ENCODE data around the gene EFHC1.
A peak's percentile ranks its signal among the peaks of the same experiment; 100 is the strongest.

EFHC1 gene

GRCh38 chr6:52510213-52510562, 90.0 kb downstream of the EFHC1 start:
- no peaks in the 10 kb centered on the region for H3K27me3 Mint-ChIP-seq
- H3K4me1 Mint-ChIP-seq (ENCODE audit: low read depth): no peaks in the 10 kb centered on the region
- no peak overlapping the region for H3K27ac Mint-ChIP-seq
- no peak overlapping the region for H3K4me3 Mint-ChIP-seq
- H3K36me3 Mint-ChIP-seq: peaks cover 16% of the 10 kb centered on the region
- no peaks in the 10 kb centered on the region for H3K9me3 Mint-ChIP-seq (ENCODE audit: low read depth)

GRCh38 chr6:52511163-52511562, 91.0 kb downstream of the EFHC1 start:
- H3K36me3 Mint-ChIP-seq: peaks cover 16% of the 10 kb centered on the region
- H3K27ac Mint-ChIP-seq: no peak overlapping the region
- H3K9me3 Mint-ChIP-seq (ENCODE audit: low read depth): no peaks in the 10 kb centered on the region

GRCh38 chr6:52511572-52512151, 91.5 kb downstream of the EFHC1 start:
- Mint-ChIP-seq H3K27me3 (no peaks in the 10 kb centered on the region), H3K27ac (no peak overlapping the region), H3K36me3 (peaks cover 16% of the 10 kb centered on the region), H3K9me3 (ENCODE audit: low read depth) (no peaks in the 10 kb centered on the region), H3K4me3 (no peak overlapping the region), H3K4me1 (ENCODE audit: low read depth) (no peaks in the 10 kb centered on the region)

More at GRCh38 chr6:52511163-52511562, 91.0 kb downstream of the EFHC1 start:
- Mint-ChIP-seq H3K27me3 (no peaks in the 10 kb centered on the region), H3K4me3 (no peak overlapping the region), H3K4me1 (ENCODE audit: low read depth) (no peaks in the 10 kb centered on the region)

GRCh38 chr6:52512199-52512598, 92.1 kb downstream of the EFHC1 start:
- H3K4me3 Mint-ChIP-seq: no peak overlapping the region
- no peaks in the 10 kb centered on the region for H3K27me3 Mint-ChIP-seq
- no peak overlapping the region for H3K27ac Mint-ChIP-seq
- no peaks in the 10 kb centered on the region for H3K4me1 Mint-ChIP-seq (ENCODE audit: low read depth)
- no peaks in the 10 kb centered on the region for H3K9me3 Mint-ChIP-seq (ENCODE audit: low read depth)
- H3K36me3 Mint-ChIP-seq: peaks cover 16% of the 10 kb centered on the region

- Mint-ChIP-seq H3K4me3 (no peak overlapping the region), H3K27me3 (no peaks in the 10 kb centered on the region), H3K9me3 (ENCODE audit: low read depth) (no peaks in the 10 kb centered on the region), H3K36me3 (peaks cover 13% of the 10 kb centered on the region), H3K4me1 (ENCODE audit: low read depth) (no peaks in the 10 kb centered on the region), H3K27ac (no peak overlapping the region)
Measured at GRCh38 chr6:52513464-52513863, 93.3 kb downstream of the EFHC1 start.

GRCh38 chr6:52513896-52514295, 93.8 kb downstream of the EFHC1 start:
- Mint-ChIP-seq H3K36me3 (peaks cover 13% of the 10 kb centered on the region), H3K27me3 (no peaks in the 10 kb centered on the region), H3K27ac (no peak overlapping the region), H3K4me1 (ENCODE audit: low read depth) (no peaks in the 10 kb centered on the region), H3K4me3 (no peak overlapping the region), H3K9me3 (ENCODE audit: low read depth) (no peaks in the 10 kb centered on the region)

- H3K36me3 Mint-ChIP-seq: peaks cover 13% of the 10 kb centered on the region
Measured at GRCh38 chr6:52514514-52514913, 94.4 kb downstream of the EFHC1 start.

GRCh38 chr6:52515219-52515960, 95.2 kb downstream of the EFHC1 start:
- H3K27me3 Mint-ChIP-seq: no peaks in the 10 kb centered on the region
- no peaks in the 10 kb centered on the region for H3K4me1 Mint-ChIP-seq (ENCODE audit: low read depth)
- no peak overlapping the region for H3K4me3 Mint-ChIP-seq
- peaks cover 11% of the 10 kb centered on the region for H3K36me3 Mint-ChIP-seq
- no peaks in the 10 kb centered on the region for H3K9me3 Mint-ChIP-seq (ENCODE audit: low read depth)
- H3K27ac Mint-ChIP-seq: no peak overlapping the region

More at GRCh38 chr6:52514514-52514913, 94.4 kb downstream of the EFHC1 start:
- H3K4me1 Mint-ChIP-seq (ENCODE audit: low read depth): no peaks in the 10 kb centered on the region
- H3K27ac Mint-ChIP-seq: no peak overlapping the region
- H3K4me3 Mint-ChIP-seq: no peak overlapping the region
- no peaks in the 10 kb centered on the region for H3K27me3 Mint-ChIP-seq
- no peaks in the 10 kb centered on the region for H3K9me3 Mint-ChIP-seq (ENCODE audit: low read depth)

GRCh38 chr6:52516269-52516668, 96.1 kb downstream of the EFHC1 start:
- Mint-ChIP-seq H3K27me3 (no peaks in the 10 kb centered on the region), H3K36me3 (peaks cover 8% of the 10 kb centered on the region), H3K27ac (no peak overlapping the region), H3K4me3 (no peak overlapping the region), H3K9me3 (ENCODE audit: low read depth) (no peaks in the 10 kb centered on the region), H3K4me1 (ENCODE audit: low read depth) (no peaks in the 10 kb centered on the region)

GRCh38 chr6:52516943-52517342, 96.8 kb downstream of the EFHC1 start:
- H3K27ac Mint-ChIP-seq: no peak overlapping the region
- peaks cover 8% of the 10 kb centered on the region for H3K36me3 Mint-ChIP-seq
- no peaks in the 10 kb centered on the region for H3K27me3 Mint-ChIP-seq
- no peaks in the 10 kb centered on the region for H3K4me1 Mint-ChIP-seq (ENCODE audit: low read depth)
- H3K9me3 Mint-ChIP-seq (ENCODE audit: low read depth): no peaks in the 10 kb centered on the region
- no peak overlapping the region for H3K4me3 Mint-ChIP-seq

GRCh38 chr6:52517502-52518278, 97.5 kb downstream of the EFHC1 start:
- peaks cover 8% of the 10 kb centered on the region for H3K36me3 Mint-ChIP-seq

GRCh38 chr6:52518279-52518945, 98.3 kb downstream of the EFHC1 start:
- Mint-ChIP-seq H3K4me3 (no peak overlapping the region), H3K36me3 (peaks cover 5% of the 10 kb centered on the region), H3K4me1 (ENCODE audit: low read depth) (no peaks in the 10 kb centered on the region), H3K27ac (no peak overlapping the region), H3K9me3 (ENCODE audit: low read depth) (no peaks in the 10 kb centered on the region), H3K27me3 (no peaks in the 10 kb centered on the region)

More at GRCh38 chr6:52517502-52518278, 97.5 kb downstream of the EFHC1 start:
- H3K4me3 Mint-ChIP-seq: no peak overlapping the region
- no peaks in the 10 kb centered on the region for H3K27me3 Mint-ChIP-seq
- peak overlapping the region; percentile 31 for H3K27ac Mint-ChIP-seq
- no peaks in the 10 kb centered on the region for H3K4me1 Mint-ChIP-seq (ENCODE audit: low read depth)
- no peaks in the 10 kb centered on the region for H3K9me3 Mint-ChIP-seq (ENCODE audit: low read depth)

GRCh38 chr6:52519618-52520017, 99.5 kb downstream of the EFHC1 start:
- Mint-ChIP-seq H3K4me1 (ENCODE audit: low read depth) (no peaks in the 10 kb centered on the region), H3K9me3 (ENCODE audit: low read depth) (no peaks in the 10 kb centered on the region), H3K36me3 (peaks cover 2% of the 10 kb centered on the region), H3K4me3 (no peak overlapping the region), H3K27ac (no peak overlapping the region), H3K27me3 (no peaks in the 10 kb centered on the region)

- Mint-ChIP-seq H3K27me3 (no peaks in the 10 kb centered on the region), H3K36me3 (peaks cover 2% of the 10 kb centered on the region), H3K4me1 (ENCODE audit: low read depth) (no peaks in the 10 kb centered on the region), H3K9me3 (ENCODE audit: low read depth) (no peaks in the 10 kb centered on the region), H3K4me3 (no peak overlapping the region), H3K27ac (no peak overlapping the region)
Measured at GRCh38 chr6:52522151-52522626, 102.0 kb downstream of the EFHC1 start.

- no peaks in the 10 kb centered on the region for H3K9me3 Mint-ChIP-seq (ENCODE audit: low read depth)
- H3K27me3 Mint-ChIP-seq: no peaks in the 10 kb centered on the region
- no peak overlapping the region for H3K27ac Mint-ChIP-seq
- H3K4me3 Mint-ChIP-seq: no peak overlapping the region
- H3K36me3 Mint-ChIP-seq: peaks cover 2% of the 10 kb centered on the region
- H3K4me1 Mint-ChIP-seq (ENCODE audit: low read depth): no peaks in the 10 kb centered on the region
Measured at GRCh38 chr6:52522655-52523054, 102.5 kb downstream of the EFHC1 start.

Data from activated naive CD8-positive, alpha-beta T cell (primary cell).